Activated CD8-positive, alpha-beta memory T cell treated with anti-CD3 and anti-CD28 coated beads for 1 hour (primary cell): ENCODE results near the gene FERMT3.

Source experiments
- DNase-seq, 2 donors: peaks; one replicate each; pipeline ENCODE4 v3.0.0-alpha.2; 2020; ENCODE audit warnings: low read depth in 1 of 2; ENCODE audit errors: extremely low read depth in 1 of 2

The FERMT3 gene

DNA sequence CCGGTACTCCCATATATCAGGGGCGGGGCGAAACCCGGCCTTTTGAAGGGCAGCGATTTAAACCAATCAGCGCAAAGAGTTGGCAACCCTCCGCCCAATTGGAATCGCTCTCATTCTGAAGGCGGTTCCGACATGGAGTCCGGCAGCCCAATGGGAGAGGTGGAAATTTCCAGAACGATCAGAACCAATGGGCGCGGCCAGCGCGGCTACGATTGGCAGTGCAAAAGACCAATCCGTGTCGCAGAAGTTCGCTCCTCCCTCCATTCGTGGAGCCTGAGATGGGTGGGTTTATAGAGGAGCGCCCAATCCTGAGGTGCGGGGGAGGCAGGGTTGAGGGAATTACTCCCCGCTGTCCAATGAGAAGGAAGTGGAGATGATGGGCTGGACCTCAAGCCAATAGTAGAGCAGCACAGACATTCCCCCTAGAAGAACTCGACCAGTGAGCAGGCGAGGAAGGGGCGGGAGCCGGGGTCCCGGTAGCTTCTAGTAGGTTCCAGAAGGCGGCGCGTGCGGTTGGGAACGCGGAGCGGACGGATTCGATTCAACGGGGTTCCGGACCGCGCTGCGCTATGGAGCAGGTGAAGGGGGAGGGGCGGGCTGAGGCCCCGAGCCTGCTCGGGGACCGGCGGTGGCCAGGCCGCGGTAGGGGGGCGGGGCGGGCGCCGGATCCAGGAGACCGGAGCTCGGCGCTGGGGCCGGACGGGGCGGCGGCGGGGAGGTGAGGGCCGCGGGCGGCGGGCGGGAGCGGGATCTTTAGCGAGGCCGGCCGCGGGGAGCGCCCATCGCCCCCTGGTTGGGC, 20.6 kb upstream of the FERMT3 start, which contains the start of gene STIP1:
Gene STIP1, plus strand, starts transcription at position 479 of the 799 bp plus-strand sequence. Its CDS starts 91 bp downstream, at position 570.
- DNase-seq: peak; percentile 96 to 99

- no peak for DNase-seq
These were observed 19.9 kb upstream of the FERMT3 start for GRCh38 chr11:64186492-64187165.

DNA sequence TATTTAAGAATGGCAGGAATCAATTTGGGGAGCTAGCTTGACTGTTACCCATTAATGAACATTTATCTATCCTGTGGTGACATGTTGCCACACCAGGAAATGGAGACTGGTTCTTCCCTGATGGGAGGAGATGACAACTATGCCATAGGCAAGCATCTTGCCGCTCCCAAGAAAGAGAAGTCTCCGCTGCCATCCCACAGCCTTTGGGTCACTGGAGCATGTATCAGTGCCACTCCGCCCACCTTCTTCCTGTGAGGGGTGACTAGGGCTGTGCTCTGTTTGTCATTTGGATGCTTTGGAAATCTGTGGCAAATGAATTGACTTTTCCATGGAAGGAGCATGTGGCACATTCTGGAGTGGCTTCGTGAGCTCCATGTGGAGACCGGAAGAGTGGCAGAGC, 14.1 kb upstream of the FERMT3 start:
- DNase-seq: no peak

GRCh38 chr11:64196626-64197025, 9.9 kb upstream of the FERMT3 start:
- DNase-seq: no peak

DNA sequence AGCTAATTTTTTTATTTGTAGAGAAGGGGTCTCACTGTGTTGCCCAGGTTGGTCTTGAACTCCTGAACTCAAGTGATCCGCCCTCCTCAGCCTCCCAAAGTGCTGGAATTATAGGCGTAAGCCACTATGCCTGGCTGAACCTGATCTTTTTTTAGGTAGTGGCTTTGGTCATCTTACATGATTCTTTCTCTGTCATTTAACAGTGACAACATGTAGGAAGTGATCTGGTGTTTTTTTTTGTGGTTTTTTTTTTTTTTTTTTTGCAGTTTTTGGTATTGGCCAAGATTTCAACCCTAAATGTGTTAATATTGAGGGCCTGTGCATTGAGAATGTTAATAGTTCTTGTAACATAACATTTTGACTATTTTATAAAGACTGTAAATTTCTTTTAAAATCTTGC, 8.0 kb upstream of the FERMT3 start:
- no peak for DNase-seq

GRCh38 chr11:64201543-64201942, 5.0 kb upstream of the FERMT3 start:
- DNase-seq: no peak

DNA sequence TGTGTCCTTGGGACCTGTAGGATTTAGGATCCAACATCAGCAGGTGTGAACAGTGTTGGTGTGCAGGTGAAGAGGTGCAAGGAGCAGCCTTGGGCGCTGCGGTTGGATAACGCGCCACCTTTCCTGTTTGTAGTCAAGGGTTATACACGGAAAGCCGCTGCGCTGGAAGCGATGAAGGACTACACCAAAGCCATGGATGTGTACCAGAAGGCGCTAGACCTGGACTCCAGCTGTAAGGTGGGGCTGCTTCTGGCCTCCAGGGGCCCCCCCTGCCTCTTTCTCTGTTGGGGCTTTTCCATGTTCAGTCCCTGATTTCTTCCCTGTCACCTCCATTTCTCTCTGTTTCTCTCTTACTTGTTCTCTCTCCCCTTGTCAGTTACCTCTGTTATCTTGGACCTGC, 3.5 kb upstream of the FERMT3 start:
- no peak for DNase-seq

GRCh38 chr11:64203421-64204079, 3.0 kb upstream of the FERMT3 start:
- DNase-seq: no peak

DNA sequence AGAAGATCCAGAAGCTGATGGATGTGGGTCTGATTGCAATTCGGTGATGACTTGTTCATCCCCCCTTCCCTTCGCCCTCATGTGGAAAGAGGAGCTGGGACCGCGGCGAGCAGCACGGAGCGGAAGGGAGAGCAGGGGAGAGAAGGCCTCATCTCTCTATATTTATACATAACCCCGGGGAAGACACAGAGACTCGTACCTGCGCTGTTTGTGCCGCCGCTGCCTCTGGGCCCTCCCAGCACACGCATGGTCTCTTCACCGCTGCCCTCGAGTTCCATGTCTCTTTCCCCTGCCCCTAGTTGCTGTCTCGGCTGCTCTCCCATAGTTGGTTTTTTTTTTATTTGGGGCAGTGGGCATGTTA, 2.5 kb upstream of the FERMT3 start:
- no peak for DNase-seq

- peak; percentile 68 to 69 for DNase-seq
These were observed 2.0 kb upstream of the FERMT3 start for GRCh38 chr11:64204464-64204989.

DNA sequence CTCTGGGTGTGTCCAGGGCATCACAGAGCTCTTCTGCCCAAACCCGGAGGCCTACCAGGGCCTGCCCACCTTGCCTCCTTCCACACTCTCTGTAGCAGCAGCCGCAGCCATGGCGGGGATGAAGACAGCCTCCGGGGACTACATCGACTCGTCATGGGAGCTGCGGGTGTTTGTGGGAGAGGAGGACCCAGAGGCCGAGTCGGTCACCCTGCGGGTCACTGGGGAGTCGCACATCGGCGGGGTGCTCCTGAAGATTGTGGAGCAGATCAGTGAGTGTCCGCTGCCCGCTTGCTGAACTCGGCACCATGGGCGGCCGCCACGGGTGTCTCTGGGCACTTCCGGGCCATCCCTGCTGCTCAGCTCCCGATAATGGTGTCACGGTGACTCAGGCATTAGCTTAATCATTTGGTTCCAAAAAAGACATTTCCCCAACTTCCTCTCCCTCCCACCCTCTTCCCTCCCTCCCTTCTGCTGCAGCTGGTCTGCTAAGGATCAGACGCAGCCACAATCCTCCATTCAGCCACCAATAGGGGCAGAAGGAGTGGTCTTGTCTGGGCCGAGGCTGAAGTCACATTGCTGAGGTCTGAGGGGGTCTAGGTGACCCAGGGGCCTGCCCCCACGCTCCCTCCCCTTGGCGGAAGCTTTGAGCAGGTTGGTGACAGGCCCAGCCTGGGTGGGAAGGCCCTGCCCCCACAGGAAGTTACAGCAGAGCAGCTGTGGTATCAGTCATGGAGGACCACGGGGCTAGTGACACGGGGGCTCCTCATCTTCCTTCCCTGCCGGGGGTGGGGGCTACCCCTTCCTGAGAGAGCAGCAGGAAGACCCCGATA, 950 bp downstream of the FERMT3 start:
- DNase-seq: peak in 1 of 2 donors; percentile 59

GRCh38 chr11:64208086-64208795, 1.7 kb downstream of the FERMT3 start:
- DNase-seq: no peak

DNA sequence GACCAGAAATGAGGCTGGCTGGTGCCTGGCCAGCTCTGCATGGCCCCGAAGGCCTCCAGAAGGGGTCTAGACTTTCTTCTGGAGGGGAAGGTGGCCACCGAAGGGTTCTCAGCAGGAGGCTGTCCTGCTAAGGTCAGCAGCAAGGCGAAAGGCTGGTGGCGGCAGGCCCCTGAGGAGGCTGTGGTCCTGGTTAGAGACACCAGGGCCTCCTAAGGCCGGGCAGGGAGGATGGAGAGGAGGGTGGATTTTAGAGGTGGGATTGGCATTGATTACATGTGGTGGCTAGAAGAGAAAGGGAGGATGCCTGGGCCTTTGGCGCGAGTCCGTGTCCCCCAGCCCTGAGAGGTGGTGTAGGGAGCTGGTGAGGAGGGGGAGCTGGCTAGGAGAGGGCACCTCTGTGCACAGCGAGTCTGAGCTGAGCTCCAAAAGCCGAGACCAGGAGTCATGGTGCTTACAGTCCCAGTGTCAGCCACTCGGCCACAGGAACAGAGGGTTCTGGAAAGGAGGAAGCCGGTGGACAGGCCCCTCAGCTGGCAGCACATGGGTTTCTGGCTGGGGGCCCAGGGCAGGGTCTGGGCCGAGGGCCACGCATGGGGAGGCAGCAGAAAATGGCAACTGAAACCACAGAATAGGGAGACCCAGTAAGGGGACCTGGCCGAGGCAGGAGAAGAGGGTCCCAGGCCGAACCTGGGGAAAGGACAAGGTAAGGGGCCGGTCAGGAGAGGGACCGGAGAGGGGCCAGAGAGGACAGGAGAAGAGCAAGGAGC, 2.5 kb downstream of the FERMT3 start:
- DNase-seq: no peak

- no peak for DNase-seq
These were observed 3.0 kb downstream of the FERMT3 start for GRCh38 chr11:64209563-64209843.

DNA sequence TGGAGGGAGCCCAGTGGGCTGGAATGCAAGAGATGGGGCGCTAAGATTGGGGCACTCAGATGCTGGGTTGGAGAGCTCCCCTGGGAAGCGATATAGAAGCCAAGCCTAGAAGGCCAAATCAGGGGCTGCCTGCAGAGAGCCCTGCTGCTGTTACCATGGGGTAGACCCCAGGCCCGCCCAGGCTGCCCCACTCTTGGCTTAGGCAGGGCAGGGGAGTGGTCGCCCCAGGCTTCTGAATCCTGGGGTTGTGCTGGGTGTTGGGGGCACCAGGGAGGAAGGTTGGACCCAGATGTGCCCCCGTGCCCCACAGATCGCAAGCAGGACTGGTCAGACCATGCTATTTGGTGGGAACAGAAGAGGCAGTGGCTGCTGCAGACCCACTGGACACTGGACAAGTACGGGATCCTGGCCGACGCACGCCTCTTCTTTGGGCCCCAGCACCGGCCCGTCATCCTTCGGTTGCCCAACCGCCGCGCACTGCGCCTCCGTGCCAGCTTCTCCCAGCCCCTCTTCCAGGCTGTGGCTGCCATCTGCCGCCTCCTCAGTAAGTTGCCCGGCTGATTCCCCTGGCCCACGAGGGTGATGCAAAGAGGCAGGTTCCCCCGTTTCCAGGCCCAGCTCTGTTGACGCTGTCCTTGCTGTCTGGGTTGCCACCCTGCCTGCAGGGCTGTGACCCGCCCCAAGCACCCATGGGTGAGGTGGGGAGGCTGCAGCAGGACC, 3.9 kb downstream of the FERMT3 start:
- no peak for DNase-seq

DNA sequence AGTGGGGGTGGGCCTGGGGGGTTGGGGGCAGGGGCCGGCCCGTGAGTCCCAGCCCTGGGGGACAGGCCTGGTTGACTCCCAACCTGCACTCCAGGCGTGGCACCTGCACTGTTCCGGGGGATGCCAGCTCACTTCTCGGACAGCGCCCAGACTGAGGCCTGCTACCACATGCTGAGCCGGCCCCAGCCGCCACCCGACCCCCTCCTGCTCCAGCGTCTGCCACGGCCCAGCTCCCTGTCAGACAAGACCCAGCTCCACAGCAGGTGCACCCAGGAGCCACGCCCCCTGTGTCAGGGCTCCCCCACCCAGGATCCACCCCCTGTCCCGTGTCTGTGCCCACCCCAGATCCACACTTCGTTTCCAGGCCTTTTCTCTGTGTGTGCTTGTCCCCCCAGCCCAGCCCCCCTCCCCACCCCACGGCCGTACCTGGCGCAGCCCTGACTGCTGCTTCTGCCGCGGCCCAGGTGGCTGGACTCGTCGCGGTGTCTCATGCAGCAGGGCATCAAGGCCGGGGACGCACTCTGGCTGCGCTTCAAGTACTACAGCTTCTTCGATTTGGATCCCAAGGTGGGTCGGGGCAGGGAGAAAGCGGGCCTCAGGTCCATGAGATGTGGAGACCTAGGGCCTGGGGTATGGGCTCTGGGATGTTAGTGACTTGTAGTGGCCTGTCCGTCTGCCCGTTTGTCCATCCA, 4.8 kb downstream of the FERMT3 start:
- DNase-seq: no peak

GRCh38 chr11:64216879-64217278, 10.4 kb downstream of the FERMT3 start:
- no peak for DNase-seq

DNA sequence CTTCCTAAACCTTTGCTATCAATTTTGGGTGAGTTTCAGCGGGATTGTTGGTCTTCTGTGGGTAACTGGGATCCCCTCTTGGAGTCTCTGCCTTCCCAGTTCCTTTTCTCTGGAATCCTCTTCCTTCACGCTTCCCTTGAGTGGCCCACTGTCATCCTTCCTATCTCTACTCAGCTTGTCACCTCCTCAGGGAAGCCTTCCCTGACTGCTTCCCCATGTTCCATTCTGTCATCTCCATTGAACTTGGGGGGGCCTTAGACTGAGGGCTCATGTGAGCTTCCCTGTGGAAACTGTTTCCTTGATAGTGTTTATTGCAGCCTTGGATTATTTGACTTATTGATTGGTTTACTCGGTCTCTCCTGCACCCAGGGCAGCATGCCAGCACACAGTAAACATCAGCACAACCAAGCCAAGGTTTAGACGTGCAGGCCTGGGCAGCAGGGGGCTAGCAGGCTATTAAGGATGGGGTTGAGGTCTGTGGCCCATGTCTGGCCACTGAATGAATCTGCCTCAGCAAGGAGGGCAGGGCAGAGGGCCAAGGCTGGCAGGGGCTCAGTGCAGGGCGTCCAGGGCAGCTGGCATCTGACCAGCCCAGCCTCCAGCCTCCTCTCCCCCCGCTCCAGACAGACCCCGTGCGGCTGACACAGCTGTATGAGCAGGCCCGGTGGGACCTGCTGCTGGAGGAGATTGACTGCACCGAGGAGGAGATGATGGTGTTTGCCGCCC, 12.3 kb downstream of the FERMT3 start:
- no peak for DNase-seq
